GM19035 (cell line): Measurements from ENCODE around the gene MTF1.
A peak's percentile ranks its signal among the peaks of the same experiment; 100 is the strongest.
"Not testable (repeated sequence)": the region's sequence is repeated elsewhere in the genome, so short reads cannot be mapped to it uniquely, and the experiment has no call there.

ENCODE experiments used
- ATAC-seq: cut with Tn5 transposase; IDR thresholded peaks from one replicate; pipeline ENCODE4 v1.9.1; 2021; ENCODE audit not compliant: unreplicated experiment

The MTF1 gene

GRCh38 chr1:37794372-37795339 lies 64.7 kb downstream of the MTF1 start:
- ATAC-seq, result peak; percentile 39

- peak; percentile 64 for ATAC-seq
Measured at GRCh38 chr1:37793773-37794371, 65.5 kb downstream of the MTF1 start, which contains the start of gene MANEAL. Gene MANEAL, plus strand, starts transcription at chr1:37793847. Its CDS starts 336 bp downstream, at chr1:37794183.

- no peak for ATAC-seq
Measured at GRCh38 chr1:37792943-37793686, 66.3 kb downstream of the MTF1 start.

GRCh38 chr1:37782491-37782890 lies 76.9 kb downstream of the MTF1 start:
- ATAC-seq, result no peak

GRCh38 chr1:37778654-37779053 lies 80.7 kb downstream of the MTF1 start:
- no peak for ATAC-seq

GRCh38 chr1:37776946-37777516 lies 82.4 kb downstream of the MTF1 start:
- no peak for ATAC-seq

GRCh38 chr1:37771440-37771839 lies 88.0 kb downstream of the MTF1 start:
- not testable (repeated sequence) for ATAC-seq

- no peak for ATAC-seq
Measured at GRCh38 chr1:37767488-37767887, 91.9 kb downstream of the MTF1 start.

- no peak for ATAC-seq
Measured at GRCh38 chr1:37765916-37766664, 93.3 kb downstream of the MTF1 start.

GRCh38 chr1:37764888-37765441 lies 94.4 kb downstream of the MTF1 start, which contains the start of gene EPHA10:
Gene EPHA10, minus strand, starts transcription at chr1:37765120. Its CDS starts 54 bp downstream, at chr1:37765066.
- ATAC-seq, result no peak

- no peak for ATAC-seq
Measured at GRCh38 chr1:37764414-37764825, 95.0 kb downstream of the MTF1 start.

GRCh38 chr1:37763791-37764413 lies 95.5 kb downstream of the MTF1 start:
- ATAC-seq, result no peak

- ATAC-seq, result no peak
Measured at GRCh38 chr1:37762516-37762915, 96.9 kb downstream of the MTF1 start.

GRCh38 chr1:37761416-37762095 lies 97.8 kb downstream of the MTF1 start:
- ATAC-seq, result no peak
